SK-N-SH treated with all-trans-retinoic acid at 6 μM for 48 hours (cell line): ENCODE data around the gene LYRM7.

Source experiments
- ARNTL ChIP-seq: fragments of 450-650 bp; formaldehyde crosslinking; IDR thresholded peaks from 2 replicates; pipeline ENCODE4 v1.5.0; 2020; ENCODE audit warnings: low read depth, mild to moderate bottlenecking, moderate library complexity, borderline replicate concordance
- BACH2 ChIP-seq: fragments of 250-450 bp; sonication (Bioruptor Pico); IDR thresholded peaks from 2 replicates; pipeline ENCODE4 v1.9.0; 2021; ENCODE audit warnings: mild to moderate bottlenecking, borderline replicate concordance
- CSDC2 ChIP-seq: fragments of 250-450 bp; sonication (Bioruptor Pico); IDR thresholded peaks from 2 replicates; pipeline ENCODE4 v1.5.0; 2020; ENCODE audit warnings: mild to moderate bottlenecking, moderate library complexity
- OSR1 ChIP-seq: fragments of 250-450 bp; sonication (Bioruptor Pico); IDR thresholded peaks from 2 replicates; pipeline ENCODE4 v1.8.0; 2022; ENCODE audit warnings: moderate library complexity, mild to moderate bottlenecking, inconsistent platforms
- RARB ChIP-seq: fragments of 250-450 bp; sonication (Bioruptor Pico); IDR thresholded peaks from 2 replicates; pipeline ENCODE4 v1.8.0; 2021; ENCODE audit warnings: mild to moderate bottlenecking, moderate library complexity
- SNAI2 ChIP-seq: fragments of 250-450 bp; sonication (Bioruptor Pico); IDR thresholded peaks from 2 replicates; pipeline ENCODE4 v1.5.0; 2020; ENCODE audit warnings: mild to moderate bottlenecking, moderate library complexity
- TCF4 ChIP-seq: fragments of 250-450 bp; sonication (Bioruptor Pico); IDR thresholded peaks from 2 replicates; pipeline ENCODE4 v1.8.0; 2021; ENCODE audit warnings: mild to moderate bottlenecking, moderate library complexity, borderline replicate concordance
- TOX ChIP-seq: fragments of 250-450 bp; sonication (Bioruptor Pico); IDR thresholded peaks from 2 replicates; pipeline ENCODE4 v1.8.0; 2021; ENCODE audit warnings: mild to moderate bottlenecking, moderate library complexity, borderline replicate concordance
- ZFP3 ChIP-seq: fragments of 250-450 bp; sonication (Bioruptor Pico); IDR thresholded peaks from 2 replicates; pipeline ENCODE4 v1.5.0; 2020; ENCODE audit warnings: mild to moderate bottlenecking, moderate library complexity
- ZFP30 ChIP-seq: fragments of 450-650 bp; formaldehyde crosslinking; IDR thresholded peaks from 2 replicates; pipeline ENCODE4 v1.5.0; 2022; ENCODE audit warnings: mild to moderate bottlenecking, moderate library complexity
- ZNF8 ChIP-seq: fragments of 450-650 bp; formaldehyde crosslinking; IDR thresholded peaks from 2 replicates; pipeline ENCODE4 v1.5.0; 2020; ENCODE audit warnings: mild to moderate bottlenecking, moderate library complexity
- TF ChIP-seq, protein P1 (sequence below): fragments of 250-450 bp; sonication (Bioruptor Pico); IDR thresholded peaks from 2 replicates; pipeline ENCODE4 v1.5.1; 2020; ENCODE audit warnings: low read depth, mild to moderate bottlenecking, moderate library complexity
- TF ChIP-seq, protein P2 (sequence below): fragments of 250-450 bp; sonication (Bioruptor Pico); IDR thresholded peaks from 2 replicates; pipeline ENCODE4 v1.5.1; 2021; ENCODE audit warnings: mild to moderate bottlenecking, moderate library complexity
- TF ChIP-seq, protein P3 (sequence below): fragments of 250-450 bp; sonication (Bioruptor Pico); IDR thresholded peaks from 2 replicates; pipeline ENCODE4 v1.8.0; 2020; ENCODE audit warnings: mild to moderate bottlenecking, moderate library complexity, borderline replicate concordance

DNA sequence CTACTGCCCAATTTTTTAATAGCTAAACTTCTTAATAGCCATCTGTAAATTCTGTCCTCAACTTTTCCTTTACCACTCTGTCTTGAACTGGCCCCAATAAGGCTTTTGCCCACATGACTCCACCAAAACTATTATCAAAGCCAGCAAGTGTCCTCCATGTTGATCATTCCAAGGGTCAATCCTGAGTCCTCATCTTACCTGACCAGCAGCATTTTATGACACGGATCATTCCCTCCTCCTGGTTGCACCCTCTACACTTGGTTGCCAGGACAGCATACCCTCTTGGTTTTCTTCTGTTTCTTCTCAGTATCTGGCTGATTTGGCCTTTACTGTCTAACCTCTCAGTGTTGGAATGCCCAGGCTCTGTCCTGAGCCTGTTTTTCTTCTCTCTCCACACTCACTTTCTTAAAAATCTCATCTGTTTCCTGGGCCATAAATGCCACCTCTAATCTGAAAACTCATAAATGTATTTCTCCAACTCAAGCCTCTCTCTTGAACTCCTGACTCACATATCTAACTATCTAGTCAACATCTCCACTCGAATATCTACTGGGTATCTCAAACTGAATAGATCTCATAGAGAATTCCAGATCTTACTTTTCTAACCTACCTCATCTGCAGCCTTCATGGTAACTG is 53.1 kb downstream of the LYRM7 start:
- no peak for TF ChIP-seq CSDC2 (CRISPR knock-in tag)
- no peak for TF ChIP-seq BACH2 (CRISPR knock-in tag)
- TF ChIP-seq, protein P1, sequence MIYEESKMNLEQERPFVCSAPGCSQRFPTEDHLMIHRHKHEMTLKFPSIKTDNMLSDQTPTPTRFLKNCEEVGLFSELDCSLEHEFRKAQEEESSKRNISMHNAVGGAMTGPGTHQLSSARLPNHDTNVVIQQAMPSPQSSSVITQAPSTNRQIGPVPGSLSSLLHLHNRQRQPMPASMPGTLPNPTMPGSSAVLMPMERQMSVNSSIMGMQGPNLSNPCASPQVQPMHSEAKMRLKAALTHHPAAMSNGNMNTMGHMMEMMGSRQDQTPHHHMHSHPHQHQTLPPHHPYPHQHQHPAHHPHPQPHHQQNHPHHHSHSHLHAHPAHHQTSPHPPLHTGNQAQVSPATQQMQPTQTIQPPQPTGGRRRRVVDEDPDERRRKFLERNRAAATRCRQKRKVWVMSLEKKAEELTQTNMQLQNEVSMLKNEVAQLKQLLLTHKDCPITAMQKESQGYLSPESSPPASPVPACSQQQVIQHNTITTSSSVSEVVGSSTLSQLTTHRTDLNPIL (CRISPR knock-in tag), result no peak
- TF ChIP-seq SNAI2 (CRISPR knock-in tag), result no peak
- no peak for TF ChIP-seq OSR1 (CRISPR knock-in tag)
- TF ChIP-seq ZFP30 (CRISPR knock-in tag), result no peak
- no peak for TF ChIP-seq RARB (CRISPR knock-in tag)
- no peak for TF ChIP-seq ZFP3
- TF ChIP-seq, protein P2, sequence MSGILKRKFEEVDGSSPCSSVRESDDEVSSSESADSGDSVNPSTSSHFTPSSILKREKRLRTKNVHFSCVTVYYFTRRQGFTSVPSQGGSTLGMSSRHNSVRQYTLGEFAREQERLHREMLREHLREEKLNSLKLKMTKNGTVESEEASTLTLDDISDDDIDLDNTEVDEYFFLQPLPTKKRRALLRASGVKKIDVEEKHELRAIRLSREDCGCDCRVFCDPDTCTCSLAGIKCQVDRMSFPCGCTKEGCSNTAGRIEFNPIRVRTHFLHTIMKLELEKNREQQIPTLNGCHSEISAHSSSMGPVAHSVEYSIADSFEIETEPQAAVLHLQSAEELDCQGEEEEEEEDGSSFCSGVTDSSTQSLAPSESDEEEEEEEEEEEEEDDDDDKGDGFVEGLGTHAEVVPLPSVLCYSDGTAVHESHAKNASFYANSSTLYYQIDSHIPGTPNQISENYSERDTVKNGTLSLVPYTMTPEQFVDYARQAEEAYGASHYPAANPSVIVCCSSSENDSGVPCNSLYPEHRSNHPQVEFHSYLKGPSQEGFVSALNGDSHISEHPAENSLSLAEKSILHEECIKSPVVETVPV (CRISPR knock-in tag), result no peak
- no peak for TF ChIP-seq TCF4 (CRISPR knock-in tag)
- TF ChIP-seq TOX (CRISPR knock-in tag), result no peak
- TF ChIP-seq ARNTL (CRISPR knock-in tag), result no peak
- TF ChIP-seq ZNF8 (CRISPR knock-in tag), result no peak
- TF ChIP-seq, protein P3, sequence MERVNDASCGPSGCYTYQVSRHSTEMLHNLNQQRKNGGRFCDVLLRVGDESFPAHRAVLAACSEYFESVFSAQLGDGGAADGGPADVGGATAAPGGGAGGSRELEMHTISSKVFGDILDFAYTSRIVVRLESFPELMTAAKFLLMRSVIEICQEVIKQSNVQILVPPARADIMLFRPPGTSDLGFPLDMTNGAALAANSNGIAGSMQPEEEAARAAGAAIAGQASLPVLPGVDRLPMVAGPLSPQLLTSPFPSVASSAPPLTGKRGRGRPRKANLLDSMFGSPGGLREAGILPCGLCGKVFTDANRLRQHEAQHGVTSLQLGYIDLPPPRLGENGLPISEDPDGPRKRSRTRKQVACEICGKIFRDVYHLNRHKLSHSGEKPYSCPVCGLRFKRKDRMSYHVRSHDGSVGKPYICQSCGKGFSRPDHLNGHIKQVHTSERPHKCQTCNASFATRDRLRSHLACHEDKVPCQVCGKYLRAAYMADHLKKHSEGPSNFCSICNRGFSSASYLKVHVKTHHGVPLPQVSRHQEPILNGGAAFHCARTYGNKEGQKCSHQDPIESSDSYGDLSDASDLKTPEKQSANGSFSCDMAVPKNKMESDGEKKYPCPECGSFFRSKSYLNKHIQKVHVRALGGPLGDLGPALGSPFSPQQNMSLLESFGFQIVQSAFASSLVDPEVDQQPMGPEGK (CRISPR knock-in tag), result no peak
